ENCODE measurements around the gene UBAC2.

The UBAC2 gene

GRCh38 chr13:99295488-99296252, 95.0 kb downstream of the UBAC2 start:
- DNase-seq (ENCODE audit: low read depth), result no peak

- DNase-seq (ENCODE audit: low read depth), result no peak
These were observed 95.7 kb downstream of the UBAC2 start for GRCh38 chr13:99296398-99296797.

- DNase-seq (ENCODE audit: low read depth), result no peak
These were observed 96.7 kb downstream of the UBAC2 start for GRCh38 chr13:99297331-99297730.

- no peak for DNase-seq (ENCODE audit: low read depth)
These were observed 97.4 kb downstream of the UBAC2 start for GRCh38 chr13:99298056-99298455.

GRCh38 chr13:99299256-99299919, 98.7 kb downstream of the UBAC2 start:
- DNase-seq (ENCODE audit: low read depth), result no peak

- no peak for DNase-seq (ENCODE audit: low read depth)
These were observed 99.3 kb downstream of the UBAC2 start for GRCh38 chr13:99299920-99300341.

- no peak for DNase-seq (ENCODE audit: low read depth)
These were observed 100.6 kb downstream of the UBAC2 start for GRCh38 chr13:99301056-99301838.

- no peak for DNase-seq (ENCODE audit: low read depth)
These were observed 101.4 kb downstream of the UBAC2 start for GRCh38 chr13:99301913-99302636.

- no peak for DNase-seq (ENCODE audit: low read depth)
These were observed 102.2 kb downstream of the UBAC2 start for GRCh38 chr13:99302637-99303505.

- DNase-seq (ENCODE audit: low read depth), result peak; percentile 42
These were observed 103.3 kb downstream of the UBAC2 start for GRCh38 chr13:99303863-99304521.

GRCh38 chr13:99304541-99304940, 103.9 kb downstream of the UBAC2 start:
- DNase-seq (ENCODE audit: low read depth), result no peak

GRCh38 chr13:99305158-99305557, 104.5 kb downstream of the UBAC2 start:
- DNase-seq (ENCODE audit: low read depth), result no peak

GRCh38 chr13:99305566-99305965, 104.9 kb downstream of the UBAC2 start:
- DNase-seq (ENCODE audit: low read depth), result no peak

GRCh38 chr13:99307247-99307646, 106.6 kb downstream of the UBAC2 start, which contains the start of gene GPR183:
GPR183 (minus strand) TSS chr13:99307399; CDS start chr13:99296145, 11,254 bp downstream.
- DNase-seq (ENCODE audit: low read depth), result no peak

GRCh38 chr13:99307648-99308339, 107.1 kb downstream of the UBAC2 start:
- no peak for DNase-seq (ENCODE audit: low read depth)

- no peak for DNase-seq (ENCODE audit: low read depth)
These were observed 107.9 kb downstream of the UBAC2 start for GRCh38 chr13:99308471-99309087.

GRCh38 chr13:99310382-99311031, 109.9 kb downstream of the UBAC2 start:
- no peak for DNase-seq (ENCODE audit: low read depth)

GRCh38 chr13:99311137-99311536, 110.5 kb downstream of the UBAC2 start:
- DNase-seq (ENCODE audit: low read depth), result no peak
